ENCODE measurements around the gene MATK. TPM values are rescaled to one million over a fixed set of nuclear protein-coding genes. Genes with fewer than 3 reads are reported as not detected.

Gene MATK
- total RNA-seq (2014; rRNA removed; shearing (Covaris generic)): 0.92 TPM in 1 of 2 replicates, not detected in the other

DNA sequence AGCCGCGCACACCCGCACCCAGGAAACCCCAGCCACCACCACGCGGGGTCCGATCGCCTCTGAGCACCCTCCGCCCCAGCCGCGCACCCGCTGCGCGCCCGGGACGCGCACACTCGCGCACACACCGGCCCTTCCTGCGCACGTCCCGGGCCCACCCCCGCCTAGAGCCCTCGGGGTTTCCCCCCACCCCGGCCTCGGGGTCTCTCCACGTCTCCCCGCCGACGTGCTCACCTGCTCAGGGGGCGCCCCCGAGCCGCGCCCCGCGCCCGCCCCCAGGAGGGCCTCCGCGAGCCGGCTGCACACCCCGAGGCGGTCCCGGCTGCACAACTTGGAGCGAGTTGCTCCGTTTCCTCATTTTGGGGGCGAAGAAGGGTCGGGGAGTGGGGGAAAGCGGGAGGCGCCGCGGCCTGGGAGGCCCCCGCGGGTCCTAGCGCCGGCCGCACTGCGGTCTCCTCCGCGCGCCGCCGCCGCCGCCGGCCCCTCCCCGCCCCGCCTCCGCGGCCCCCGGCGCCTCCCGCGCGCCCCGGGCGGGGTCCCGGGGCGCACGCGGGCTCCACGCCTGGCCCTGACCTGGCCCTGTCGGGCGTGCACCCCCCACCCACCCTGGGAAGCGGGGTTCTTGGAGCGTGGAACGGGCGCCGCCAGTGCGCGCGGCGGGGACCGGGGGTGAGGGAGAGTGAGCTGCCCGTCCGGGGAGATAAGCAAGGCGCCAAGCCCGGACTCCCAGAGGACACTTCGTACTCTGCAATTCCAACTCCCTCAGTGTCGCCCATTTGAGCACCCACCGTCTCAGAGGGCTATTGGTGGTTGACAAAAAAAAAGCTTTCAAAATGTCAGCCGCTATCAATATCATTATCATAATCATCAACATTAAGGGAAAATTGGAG, at the start of gene MATK:
Gene MATK (minus strand): TSS at position 444 of the 887 bp plus-strand sequence. CDS start 1,246 bp downstream, outside the sequence.
- DNase-seq (ENCODE audit: low spot score): no peak

DNA sequence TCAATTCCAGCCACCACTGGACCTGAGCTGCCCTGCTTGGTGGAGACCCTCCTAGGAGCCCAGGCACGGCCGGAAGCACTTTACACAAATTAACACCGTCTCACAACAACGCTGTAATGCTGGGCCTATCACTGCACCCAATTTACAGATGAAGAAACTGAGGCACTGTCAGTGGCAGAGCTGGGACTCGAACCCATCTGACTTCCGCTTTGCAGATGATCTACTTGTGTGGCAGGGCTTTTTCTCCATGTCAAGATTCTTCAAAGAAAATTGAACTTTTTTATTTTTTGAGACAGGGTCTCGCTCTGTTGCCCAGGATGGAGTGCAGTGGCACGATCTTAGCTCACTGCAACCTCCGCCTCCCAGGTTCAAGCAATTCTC, 48.9 kb upstream of the MATK start:
- no peak for DNase-seq (ENCODE audit: low spot score)

GRCh38 chr19:3834349-3835054, 48.3 kb upstream of the MATK start:
- no peak for DNase-seq (ENCODE audit: low spot score)

- no peak for DNase-seq (ENCODE audit: low spot score)
Measured at GRCh38 chr19:3833578-3834348, 47.6 kb upstream of the MATK start.

- no peak for DNase-seq (ENCODE audit: low spot score)
Measured at GRCh38 chr19:3832001-3832400, 45.8 kb upstream of the MATK start.

DNA sequence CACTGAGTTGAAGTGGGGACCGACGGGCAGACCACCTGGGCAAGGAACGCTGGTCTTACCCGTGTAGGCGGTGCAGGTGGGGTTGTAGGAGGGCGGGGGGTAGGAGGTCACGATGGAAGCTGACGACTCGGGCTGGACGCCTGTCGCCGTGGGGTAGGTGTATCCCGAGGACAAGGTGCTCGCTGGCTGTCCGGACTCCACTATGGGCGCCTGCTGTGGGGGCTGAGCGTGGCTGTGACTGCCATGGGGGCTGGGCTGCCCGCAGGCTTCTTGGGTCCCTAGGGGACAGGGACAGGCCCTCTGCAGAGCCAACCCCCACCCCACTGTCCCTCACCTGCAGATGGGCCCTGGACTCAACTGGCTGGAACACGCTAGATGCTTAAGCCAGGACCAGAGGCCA, 45.4 kb upstream of the MATK start:
- no peak for DNase-seq (ENCODE audit: low spot score)

GRCh38 chr19:3830621-3831589, 44.7 kb upstream of the MATK start:
- DNase-seq (ENCODE audit: low spot score): no peak

DNA sequence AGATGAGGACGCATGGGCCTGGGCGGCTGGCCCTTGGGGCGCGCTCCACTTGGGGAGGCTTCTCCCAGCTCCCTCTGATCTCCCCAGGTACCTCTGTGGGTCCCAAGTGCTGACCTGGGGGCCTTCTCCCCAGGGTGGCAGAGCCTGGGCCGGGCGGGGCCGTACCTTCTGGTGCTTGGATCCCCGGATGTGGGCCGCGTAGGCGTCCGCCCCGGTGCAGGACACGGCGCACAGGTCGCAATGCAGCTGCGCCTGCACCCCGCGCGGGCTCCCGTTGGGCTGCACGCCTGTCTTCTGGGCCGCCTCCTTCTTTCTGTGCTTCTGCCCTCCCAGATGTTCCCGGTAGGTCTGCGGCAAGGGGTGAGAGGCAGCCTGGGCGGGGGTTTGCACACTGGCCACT, 41.1 kb upstream of the MATK start:
- DNase-seq (ENCODE audit: low spot score): no peak

GRCh38 chr19:3826163-3826562, 40.0 kb upstream of the MATK start:
- no peak for DNase-seq (ENCODE audit: low spot score)

- DNase-seq (ENCODE audit: low spot score): no peak
Measured at GRCh38 chr19:3825286-3825956, 39.2 kb upstream of the MATK start.

DNA sequence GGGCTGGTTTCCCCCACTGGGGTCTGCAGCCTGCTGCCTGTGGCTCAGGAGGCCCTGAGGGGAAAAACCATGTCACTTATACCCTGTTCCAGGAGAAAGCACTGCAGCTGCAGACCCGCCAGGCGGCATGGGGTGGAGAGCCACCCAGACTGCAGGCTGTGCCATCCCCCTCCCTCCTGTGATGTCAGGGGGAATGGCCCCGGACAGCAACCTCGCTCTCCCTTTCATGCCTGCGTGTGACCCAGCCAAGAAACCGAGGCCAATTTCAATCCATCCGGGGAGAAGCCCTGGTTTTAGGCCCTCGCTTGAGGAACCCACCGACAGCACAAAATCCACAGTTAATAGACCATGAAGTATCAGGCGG, 37.2 kb upstream of the MATK start:
- DNase-seq (ENCODE audit: low spot score): no peak

- DNase-seq (ENCODE audit: low spot score): no peak
Measured at GRCh38 chr19:3822683-3823349, 36.6 kb upstream of the MATK start.

- DNase-seq (ENCODE audit: low spot score): peak; percentile 14
Measured at GRCh38 chr19:3821857-3822364, 35.7 kb upstream of the MATK start.

- DNase-seq (ENCODE audit: low spot score): peak; percentile 39
Measured at GRCh38 chr19:3821156-3821555, 35.0 kb upstream of the MATK start.

DNA sequence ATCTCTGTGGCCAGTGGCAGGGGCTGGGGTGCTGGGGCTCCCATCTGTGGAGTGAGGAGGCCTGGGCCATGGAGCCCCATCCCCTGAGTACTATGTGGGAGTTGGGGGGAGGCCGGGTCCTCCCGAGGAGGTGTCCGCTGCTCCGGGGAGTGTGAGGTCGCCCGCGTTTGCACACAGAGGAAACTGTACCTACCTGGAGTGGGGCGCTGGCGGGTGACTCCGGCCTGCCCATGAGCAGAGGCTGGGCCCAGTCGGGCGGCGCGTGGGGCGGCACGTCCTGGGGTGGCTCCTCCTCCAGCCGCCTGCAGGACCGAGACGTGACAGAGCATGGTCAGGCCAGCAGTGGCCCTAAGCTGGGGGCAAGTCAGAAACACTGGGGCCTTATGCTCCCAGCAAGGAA, 33.8 kb upstream of the MATK start:
- DNase-seq (ENCODE audit: low spot score): no peak

DNA sequence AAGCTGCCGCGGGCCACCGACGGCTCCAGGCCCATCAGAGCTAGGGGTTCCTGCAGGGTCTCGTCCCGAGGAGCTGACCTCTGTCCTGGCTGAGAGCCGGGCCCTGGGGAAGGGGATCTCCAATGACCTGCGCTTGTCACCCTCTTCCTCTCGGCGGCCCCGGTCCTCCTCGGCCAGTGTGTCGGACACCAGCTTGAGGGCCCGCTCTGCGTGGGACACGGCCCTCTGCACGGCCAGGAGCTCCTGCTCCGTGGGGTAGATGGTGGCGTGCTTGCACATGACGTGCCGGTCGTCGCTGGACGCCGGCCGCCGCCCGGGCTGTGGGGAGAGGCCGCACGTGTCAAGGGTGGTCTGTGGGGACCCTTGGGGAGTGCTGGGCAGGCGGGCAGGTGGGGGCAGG, 32.7 kb upstream of the MATK start:
- DNase-seq (ENCODE audit: low spot score): no peak

DNA sequence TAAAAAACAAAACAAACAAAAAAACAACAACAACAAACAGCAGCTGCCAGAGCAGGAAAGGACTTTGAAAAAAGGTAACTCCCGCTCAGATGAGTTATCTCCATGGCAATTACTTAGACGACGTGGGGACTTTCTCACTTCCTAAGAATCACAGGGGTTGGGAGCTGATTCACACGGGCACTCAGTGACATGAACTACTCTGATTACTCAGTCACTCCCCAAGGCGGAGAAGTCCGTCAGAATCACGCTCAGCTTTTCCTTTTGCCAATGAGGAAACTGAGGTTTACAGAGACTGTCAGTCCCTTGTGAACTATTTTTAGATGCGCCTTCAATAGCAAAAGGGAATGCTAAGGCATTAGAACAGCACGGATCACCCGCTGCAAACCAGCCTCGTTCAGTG, 32.3 kb upstream of the MATK start:
- no peak for DNase-seq (ENCODE audit: low spot score)

GRCh38 chr19:3817761-3818160, 31.6 kb upstream of the MATK start:
- no peak for DNase-seq (ENCODE audit: low spot score)

DNA sequence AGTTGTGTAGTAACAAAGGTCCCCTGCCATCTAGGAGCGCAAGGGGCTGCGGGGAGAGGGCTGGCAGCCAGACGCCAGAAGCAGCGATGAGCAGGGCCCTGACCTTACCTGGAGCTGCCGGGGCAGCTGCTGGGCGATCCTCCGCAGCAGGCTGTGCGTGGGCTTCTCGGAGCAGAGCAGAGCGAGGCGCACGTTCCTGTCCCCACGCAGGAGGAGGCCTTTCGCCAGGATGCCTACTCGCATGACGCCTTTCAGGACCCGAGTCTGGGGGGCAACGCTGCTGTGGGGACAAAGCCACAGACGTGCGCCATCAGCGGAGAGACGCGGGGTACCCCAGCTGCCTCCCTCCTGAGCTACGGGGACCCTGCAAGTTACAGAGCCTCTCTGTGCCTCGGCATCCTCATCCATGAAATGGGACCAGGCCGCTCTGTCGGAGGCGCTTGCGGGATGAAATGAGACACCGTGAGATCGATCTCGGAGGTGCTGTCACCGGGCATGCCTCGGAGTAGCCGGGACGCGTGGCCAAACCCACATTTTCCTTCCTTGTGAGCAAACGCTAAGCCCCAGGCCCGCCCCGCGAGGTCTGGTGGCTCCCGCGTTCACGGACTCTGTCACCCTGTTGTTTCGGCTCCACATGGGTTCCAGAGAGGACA, 30.5 kb upstream of the MATK start:
- no peak for DNase-seq (ENCODE audit: low spot score)

Measured in HT-29 (cell line).